GM12878 (cell line): ENCODE results near the gene MINPP1.

Source experiments
- BHLHE40 ChIP-seq, 2 experiments: fragments of 450-650 bp in 1 of 2; IDR thresholded peaks; 2 replicates each; pipeline ENCODE4 v1.6.1; 2011 to 2017; ENCODE audit warnings: low read depth in 2 of 2, borderline replicate concordance in 1 of 2, improper control_type of control experiment in 1 of 2, low read length in 1 of 2, mild to moderate bottlenecking in 1 of 2
- ELK1 ChIP-seq: IDR thresholded peaks from 2 replicates; pipeline ENCODE4 v1.6.1; 2012; ENCODE audit warnings: low read depth, low read length, improper control_type of control experiment
- HDAC6 ChIP-seq: fragments of 200-600 bp; sonication (generic); IDR thresholded peaks from one replicate; pipeline ENCODE4 v1.8.0; 2017; ENCODE audit warnings: antibody characterized with exemption; ENCODE audit not compliant: unreplicated experiment
- MYC ChIP-seq: IDR thresholded peaks from 2 replicates; pipeline ENCODE4 v1.6.1; 2011; ENCODE audit warnings: mild to moderate bottlenecking, low read length, moderate library complexity, inconsistent platforms; ENCODE audit not compliant: insufficient read depth, insufficient replicate concordance, insufficient read length, severe bottlenecking
- NFXL1 ChIP-seq: fragments of 450-650 bp; IDR thresholded peaks from 2 replicates; pipeline ENCODE4 v1.6.1; 2017; ENCODE audit warnings: antibody characterized with exemption, mild to moderate bottlenecking, borderline replicate concordance
- PKNOX1 ChIP-seq: fragments of 450-650 bp; IDR thresholded peaks from 2 replicates; pipeline ENCODE4 v1.6.1; 2016; ENCODE audit warnings: mild to moderate bottlenecking
- POLR2AphosphoS5 ChIP-seq: IDR thresholded peaks from 2 replicates; pipeline ENCODE4 v1.6.1; 2011; ENCODE audit warnings: mild to moderate bottlenecking, low read length, inconsistent platforms
- RBBP5 ChIP-seq: fragments of 200-600 bp; sonication (generic); conservative IDR thresholded peaks from 2 replicates; pipeline ENCODE4 v1.6.1; 2016
- SIN3A ChIP-seq: IDR thresholded peaks from 2 replicates; pipeline ENCODE4 v1.6.1; 2012; ENCODE audit warnings: low read depth, low read length, improper control_type of control experiment
- SUPT20H ChIP-seq: IDR thresholded peaks from 2 replicates; pipeline ENCODE4 v1.6.1; 2011; ENCODE audit warnings: low read depth, mild to moderate bottlenecking, low read length, moderate library complexity, borderline replicate concordance; ENCODE audit not compliant: control insufficient read depth
- TBL1XR1 ChIP-seq: IDR thresholded peaks from 2 replicates; pipeline ENCODE4 v1.6.1; 2012; ENCODE audit warnings: low read depth, low read length, improper control_type of control experiment
- YY1 ChIP-seq: IDR thresholded peaks from 2 replicates; pipeline ENCODE4 v1.6.1; 2011; ENCODE audit warnings: low read depth, mild to moderate bottlenecking, low read length
- TF ChIP-seq, protein P1 (sequence below), 3 experiments: IDR thresholded peaks in 2 of 3; conservative IDR thresholded peaks in 1 of 3; 2 replicates each; pipeline ENCODE4 v1.5.1; 2011; ENCODE audit warnings: low read depth in 3 of 3, low read length in 3 of 3, mild to moderate bottlenecking in 3 of 3, control low read depth in 2 of 3, moderate library complexity in 2 of 3, inconsistent platforms in 1 of 3, mixed read lengths in 1 of 3; ENCODE audit not compliant: control insufficient read depth in 2 of 3, insufficient read depth in 1 of 3; ENCODE audit errors: extremely low read depth in 1 of 3
- TF ChIP-seq, protein P2 (sequence below): IDR thresholded peaks from 2 replicates; pipeline ENCODE4 v1.6.1; 2012; ENCODE audit warnings: low read depth, low read length, improper control_type of control experiment

GRCh38 chr10:87523731-87524130 is 19.0 kb downstream of the MINPP1 start:
- no peak for TF ChIP-seq HDAC6
- TF ChIP-seq, protein P1, sequence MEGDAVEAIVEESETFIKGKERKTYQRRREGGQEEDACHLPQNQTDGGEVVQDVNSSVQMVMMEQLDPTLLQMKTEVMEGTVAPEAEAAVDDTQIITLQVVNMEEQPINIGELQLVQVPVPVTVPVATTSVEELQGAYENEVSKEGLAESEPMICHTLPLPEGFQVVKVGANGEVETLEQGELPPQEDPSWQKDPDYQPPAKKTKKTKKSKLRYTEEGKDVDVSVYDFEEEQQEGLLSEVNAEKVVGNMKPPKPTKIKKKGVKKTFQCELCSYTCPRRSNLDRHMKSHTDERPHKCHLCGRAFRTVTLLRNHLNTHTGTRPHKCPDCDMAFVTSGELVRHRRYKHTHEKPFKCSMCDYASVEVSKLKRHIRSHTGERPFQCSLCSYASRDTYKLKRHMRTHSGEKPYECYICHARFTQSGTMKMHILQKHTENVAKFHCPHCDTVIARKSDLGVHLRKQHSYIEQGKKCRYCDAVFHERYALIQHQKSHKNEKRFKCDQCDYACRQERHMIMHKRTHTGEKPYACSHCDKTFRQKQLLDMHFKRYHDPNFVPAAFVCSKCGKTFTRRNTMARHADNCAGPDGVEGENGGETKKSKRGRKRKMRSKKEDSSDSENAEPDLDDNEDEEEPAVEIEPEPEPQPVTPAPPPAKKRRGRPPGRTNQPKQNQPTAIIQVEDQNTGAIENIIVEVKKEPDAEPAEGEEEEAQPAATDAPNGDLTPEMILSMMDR (IDR thresholded peaks at IDR 0.05 in 2 of 3, conservative IDR thresholded peaks at IDR 0.05 in 1 of 3; ENCODE audit: control insufficient read depth in 2 of 3, extremely low read depth in 1 of 3, insufficient read depth in 1 of 3, low read depth in 3 of 3, low read length in 3 of 3): no peak
- no peak for TF ChIP-seq PKNOX1
- TF ChIP-seq MYC: no peak
- TF ChIP-seq NFXL1: no peak
- no peak for TF ChIP-seq ELK1
- TF ChIP-seq, protein P2, sequence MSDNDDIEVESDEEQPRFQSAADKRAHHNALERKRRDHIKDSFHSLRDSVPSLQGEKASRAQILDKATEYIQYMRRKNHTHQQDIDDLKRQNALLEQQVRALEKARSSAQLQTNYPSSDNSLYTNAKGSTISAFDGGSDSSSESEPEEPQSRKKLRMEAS: no peak
- no peak for TF ChIP-seq SIN3A
- no peak for TF ChIP-seq POLR2AphosphoS5
- TF ChIP-seq RBBP5: no peak
- no peak for TF ChIP-seq TBL1XR1
- TF ChIP-seq YY1: no peak
- no peak for TF ChIP-seq BHLHE40 (IDR thresholded peaks at IDR 0.05; ENCODE audit: borderline replicate concordance in 1 of 2, low read depth in 2 of 2, low read length in 1 of 2)
- no peak for TF ChIP-seq SUPT20H
